IMR-90 (cell line): ENCODE data around the gene MADCAM1. TPM values are rescaled to one million over a fixed set of nuclear protein-coding genes. Genes with fewer than 3 reads are reported as not detected.

Source experiments
- ATAC-seq: fragments of 200-7000 bp; cut with Tn5 transposase; 2 replicates; pipeline ENCODE4 v1.9.1; 2020; ENCODE audit warnings: low read depth, mild to moderate bottlenecking, moderate library complexity
- BruUV-seq: library from RNA; stranded (reverse); fragments of 400-500 nt; replicated peaks from 2 replicates; lab custom pipeline; 2021; lab: Mats Ljungman, UMichigan
- CTCF ChIA-PET: fragments of 300-600 bp; formaldehyde crosslinking; extraction: SDS; loops from one replicate; lab custom pipeline; 2021; ENCODE audit warnings: antibody characterized with exemption; lab: Yijun Ruan, JAX
- POLR2A ChIA-PET: fragments of 300-600 bp; sonication (Branson Sonifier 250); formaldehyde crosslinking; loops from one replicate; lab custom pipeline; 2022; ENCODE audit warnings: antibody characterized with exemption; ENCODE audit not compliant: unreplicated experiment; lab: Charles Lee
- DNase-seq: peaks from one replicate; pipeline ENCODE4 v3.0.0; 2013
- H2AFZ ChIP-seq: replicated peaks from 2 replicates; pipeline ENCODE3; 2013; ENCODE audit warnings: low read length, mild to moderate bottlenecking; ENCODE audit not compliant: poor library complexity
- H2AK5ac ChIP-seq: 2 replicates; pipeline ENCODE4 v1.6.1; 2013; ENCODE audit warnings: low read depth, low read length, inconsistent platforms
- H2AK9ac ChIP-seq: replicated peaks from 2 replicates; pipeline ENCODE3; 2013; ENCODE audit warnings: mild to moderate bottlenecking, low read depth, low read length, moderate library complexity; ENCODE audit not compliant: poor library complexity
- H2BK120ac ChIP-seq: 2 replicates; pipeline ENCODE4 v1.6.1; 2013; ENCODE audit warnings: low read depth, low read length, inconsistent platforms
- H2BK15ac ChIP-seq: 3 replicates; pipeline ENCODE4 v1.6.1; 2013; ENCODE audit warnings: low read depth, low read length, inconsistent platforms
- H2BK20ac ChIP-seq: 2 replicates; pipeline ENCODE4 v1.6.1; 2013; ENCODE audit warnings: low read depth, mild to moderate bottlenecking, inconsistent platforms, low read length, moderate library complexity
- H2BK5ac ChIP-seq: 2 replicates; pipeline ENCODE4 v1.6.1; 2013; ENCODE audit warnings: mild to moderate bottlenecking, low read depth, low read length, inconsistent platforms; ENCODE audit not compliant: poor library complexity, severe bottlenecking
- H3K14ac ChIP-seq: replicated peaks from 2 replicates; pipeline ENCODE4 v1.6.1; 2013; ENCODE audit warnings: low read depth, low read length, inconsistent platforms
- H3K18ac ChIP-seq: 2 replicates; pipeline ENCODE4 v1.6.1; 2013; ENCODE audit warnings: low read depth, low read length, control low read depth
- H3K23ac ChIP-seq: 2 replicates; pipeline ENCODE4 v1.6.1; 2013; ENCODE audit warnings: low read depth, low read length, inconsistent platforms
- H3K27ac ChIP-seq: 2 replicates; pipeline ENCODE4 v1.5.1; 2013; ENCODE audit warnings: mild to moderate bottlenecking, control low read depth, low read length; ENCODE audit not compliant: insufficient read depth
- H3K27me3 ChIP-seq: 2 replicates; pipeline ENCODE4 v1.6.1; 2013; ENCODE audit warnings: low read length; ENCODE audit not compliant: control insufficient read depth, insufficient read depth
- H3K36me3 ChIP-seq: 2 replicates; pipeline ENCODE4 v1.6.1; 2013; ENCODE audit warnings: low read length, mixed read lengths; ENCODE audit not compliant: control insufficient read depth, insufficient read depth
- H3K4ac ChIP-seq: 2 replicates; pipeline ENCODE4 v1.6.1; 2013; ENCODE audit warnings: low read depth, low read length, inconsistent platforms
- H3K4me1 ChIP-seq: 2 replicates; pipeline ENCODE4 v1.6.1; 2013; ENCODE audit warnings: low read length, mixed read lengths; ENCODE audit not compliant: control insufficient read depth, insufficient read depth
- H3K4me2 ChIP-seq: 2 replicates; pipeline ENCODE4 v1.6.1; 2013; ENCODE audit warnings: low read depth, mild to moderate bottlenecking, control low read depth, low read length, moderate library complexity
- H3K4me3 ChIP-seq: 2 replicates; pipeline ENCODE4 v1.5.1; 2013; ENCODE audit warnings: low read depth, mild to moderate bottlenecking, control low read depth, low read length, moderate library complexity; ENCODE audit not compliant: insufficient read depth
- H3K56ac ChIP-seq: 2 replicates; pipeline ENCODE4 v1.6.1; 2013; ENCODE audit warnings: low read length, inconsistent platforms; ENCODE audit not compliant: insufficient read depth; ENCODE audit errors: extremely low read depth
- H3K79me1 ChIP-seq, 2 experiments: 2 replicates each; pipeline ENCODE4 v1.6.1; 2013; ENCODE audit warnings: low read length in 2 of 2, inconsistent platforms in 1 of 2, low read depth in 1 of 2
- H3K9ac ChIP-seq: 2 replicates; pipeline ENCODE4 v1.6.1; 2013; ENCODE audit warnings: low read depth, low read length, control low read depth
- H3K9me1 ChIP-seq: 2 replicates; pipeline ENCODE4 v1.6.1; 2013; ENCODE audit warnings: low read length, inconsistent platforms; ENCODE audit not compliant: insufficient read depth
- H3K9me3 ChIP-seq: 2 replicates; pipeline ENCODE4 v1.6.1; 2013; ENCODE audit warnings: low read length; ENCODE audit not compliant: control insufficient read depth, insufficient read depth
- H4K20me1 ChIP-seq: 2 replicates; pipeline ENCODE4 v1.6.1; 2013; ENCODE audit warnings: low read length, inconsistent platforms; ENCODE audit not compliant: insufficient read depth
- H4K5ac ChIP-seq: 2 replicates; pipeline ENCODE4 v1.6.1; 2013; ENCODE audit warnings: mild to moderate bottlenecking, low read depth, low read length, control low read depth
- H4K8ac ChIP-seq, 2 experiments: 2 replicates each; pipeline ENCODE4 v1.6.1; 2013; ENCODE audit warnings: low read depth in 2 of 2, low read length in 2 of 2, control low read depth in 1 of 2, inconsistent platforms in 1 of 2
- H4K91ac ChIP-seq: 2 replicates; pipeline ENCODE4 v1.6.1; 2013; ENCODE audit warnings: low read depth, low read length, inconsistent platforms; ENCODE audit not compliant: insufficient read depth
- BHLHE40 ChIP-seq: fragments of 150-350 bp; IDR thresholded peaks from 2 replicates; pipeline ENCODE4 v1.6.1; 2016; ENCODE audit warnings: mild to moderate bottlenecking, low read depth, low read length
- CEBPB ChIP-seq: IDR thresholded peaks from 2 replicates; pipeline ENCODE4 v1.6.1; 2012; ENCODE audit warnings: low read depth, low read length, improper control_type of control experiment
- CHD1 ChIP-seq: IDR thresholded peaks from 2 replicates; pipeline ENCODE4 v1.6.1; 2012; ENCODE audit warnings: low read depth, low read length, improper control_type of control experiment
- FOS ChIP-seq: fragments of 150-350 bp; IDR thresholded peaks from 2 replicates; pipeline ENCODE4 v1.6.1; 2016; ENCODE audit warnings: low read depth, low read length
- MAFK ChIP-seq: IDR thresholded peaks from 2 replicates; pipeline ENCODE4 v1.6.1; 2012; ENCODE audit warnings: low read depth, low read length, improper control_type of control experiment
- MAZ ChIP-seq: IDR thresholded peaks from 2 replicates; pipeline ENCODE4 v1.6.1; 2012; ENCODE audit warnings: low read depth, mild to moderate bottlenecking, low read length, improper control_type of control experiment, moderate library complexity, borderline replicate concordance
- MXI1 ChIP-seq: IDR thresholded peaks from 2 replicates; pipeline ENCODE4 v1.6.1; 2012; ENCODE audit warnings: low read depth, mild to moderate bottlenecking, low read length, moderate library complexity, borderline replicate concordance
- NFE2L2 ChIP-seq: fragments of 150-350 bp; IDR thresholded peaks from 2 replicates; pipeline ENCODE4 v1.6.1; 2016; ENCODE audit warnings: low read depth, mild to moderate bottlenecking, low read length
- POLR2A ChIP-seq: IDR thresholded peaks from 2 replicates; pipeline ENCODE4 v1.6.1; 2012; ENCODE audit warnings: mild to moderate bottlenecking, low read depth, low read length
- RAD21 ChIP-seq: IDR thresholded peaks from 2 replicates; pipeline ENCODE4 v1.6.1; 2012; ENCODE audit warnings: low read length, improper control_type of control experiment
- RCOR1 ChIP-seq: IDR thresholded peaks from 2 replicates; pipeline ENCODE4 v1.6.1; 2012; ENCODE audit warnings: mild to moderate bottlenecking, low read length, improper control_type of control experiment; ENCODE audit not compliant: insufficient replicate concordance
- RFX5 ChIP-seq: IDR thresholded peaks from 2 replicates; pipeline ENCODE4 v1.8.0; 2012; ENCODE audit warnings: low read depth, mild to moderate bottlenecking, low read length, moderate library complexity
- SMC3 ChIP-seq: fragments of 150-350 bp; IDR thresholded peaks from 2 replicates; pipeline ENCODE4 v1.6.1; 2016; ENCODE audit warnings: low read depth, mild to moderate bottlenecking, antibody characterized with exemption, low read length, moderate library complexity
- WGBS, 2 experiments: methylation state at CpG; one replicate each; pipeline versions ENCODE4 v1.1.5 to v1.1.7; 2013; ENCODE audit warnings: missing lambda C conversion rate in 2 of 2; ENCODE audit not compliant: insufficient read length in 1 of 2; ENCODE audit errors: extremely low coverage in 2 of 2; 5-methylcytosine and 5-hydroxymethylcytosine counted together
- dilution Hi-C: fragments of 300-500 bp; cut with HindIII; formaldehyde crosslinking; loops from one replicate; pipeline ENCODE4 v1.14.3; 2018; ENCODE audit warnings: low sequenced_read_pairs; ENCODE audit not compliant: unreplicated experiment
- in situ Hi-C: fragments of 300-500 bp; cut with MboI; formaldehyde crosslinking; loops from 3 replicates; pipeline ENCODE4 v1.14.3; 2019; ENCODE audit warnings: low sequenced_read_pairs, inconsistent platforms, mixed read lengths
- intact Hi-C: fragments of 100-400 bp; cut with micrococcal nuclease; formaldehyde crosslinking; loops from 2 replicates; pipeline ENCODE4 v1.10.0; 2022
- polyA plus RNA-seq, 3 experiments: library from polyadenylated mRNA; depleted of rRNA; stranded (reverse); fragments of >200 nt; gene quantifications; 2 replicates each; pipeline ENCODE4 v1.2.3, GENCODE V29; 2012; ENCODE audit warnings: low replicate concordance in 1 of 3
- total RNA-seq: library from RNA; depleted of rRNA; stranded (reverse); fragments of >200 nt; gene quantifications from 2 replicates; pipeline ENCODE4 v1.2.3, GENCODE V29; 2012
- TF ChIP-seq, protein P1 (sequence below): fragments of 150-350 bp; IDR thresholded peaks from 2 replicates; pipeline ENCODE4 v1.6.1; 2017; ENCODE audit warnings: mild to moderate bottlenecking, antibody characterized with exemption, low read length, low read depth
- TF ChIP-seq, protein P2 (sequence below): fragments of 150-350 bp; IDR thresholded peaks from 2 replicates; pipeline ENCODE4 v1.6.1; 2016; ENCODE audit warnings: low read depth, mild to moderate bottlenecking, low read length, moderate library complexity, borderline replicate concordance
- TF ChIP-seq, protein P3 (sequence below): conservative IDR thresholded peaks from 2 replicates; pipeline ENCODE4 v1.5.1; 2012; ENCODE audit warnings: mild to moderate bottlenecking, low read depth, low read length, improper control_type of control experiment

MADCAM1 gene
- total and polyA plus RNA-seq, 2 of the 4 experiments (the other 2 are of a cell fraction), result 0.24 TPM; not detected in 1

DNA sequence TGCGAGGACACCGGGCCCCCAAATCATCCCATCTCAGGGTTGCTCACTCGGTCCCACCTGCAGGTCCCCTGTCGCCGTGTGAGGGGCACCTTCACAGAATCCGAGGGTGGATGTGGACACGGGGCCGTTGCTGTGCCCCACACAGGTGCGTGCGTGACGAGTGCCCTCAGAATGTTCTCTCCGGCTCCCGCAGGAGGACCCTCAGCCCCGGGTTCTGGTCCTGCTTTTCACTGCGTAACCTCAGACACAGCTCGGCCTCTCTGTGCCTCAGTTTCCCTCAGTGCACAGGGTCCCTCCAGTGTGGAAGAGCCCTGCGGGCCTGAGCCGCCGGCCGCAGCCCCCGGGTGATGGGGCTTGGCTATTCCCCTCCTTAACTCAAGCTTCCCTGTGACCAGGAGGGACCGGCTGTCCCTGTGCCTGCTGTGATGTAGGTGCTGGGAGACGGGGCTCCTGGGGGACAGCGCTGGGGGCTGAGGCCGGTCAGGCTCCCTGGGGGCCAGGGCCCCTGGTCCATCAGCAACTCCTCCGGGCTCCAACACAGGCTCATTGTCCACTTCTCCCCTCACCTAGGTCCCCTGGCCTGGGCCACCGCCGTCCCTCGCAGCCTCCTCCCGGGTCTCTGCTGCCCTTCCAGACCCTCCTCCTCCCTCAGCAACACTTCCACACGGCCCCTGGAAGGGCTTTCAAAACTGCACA is 40.3 kb upstream of the MADCAM1 start:
- Histone ChIP-seq H2AK5ac (no peak overlapping the region), H2BK20ac (no peak overlapping the region), H3K27me3 (peaks cover 8% of the 10 kb centered on the region), H3K9me3 (peaks cover 12% of the 10 kb centered on the region), H3K4me1 (peaks cover 3% of the 10 kb centered on the region; the same call in 1 of the 2 replicates), H3K56ac (no peak overlapping the region), H3K4me3 (no peak overlapping the region), H2AK9ac (no peak overlapping the region), H3K14ac (no peak overlapping the region), H3K9me1 (no peaks in the 10 kb centered on the region), H3K9ac (no peak overlapping the region), H3K79me1 (no peaks in the 10 kb centered on the region), H4K91ac (no peak overlapping the region), H3K4ac (no peak overlapping the region), H2BK5ac (no peak overlapping the region), H2AFZ (no peak overlapping the region), H4K20me1 (no peaks in the 10 kb centered on the region), H2BK120ac (no peak overlapping the region), H3K4me2 (no peak overlapping the region), H4K5ac (no peak overlapping the region), H3K18ac (no peak overlapping the region), H2BK15ac (no peak overlapping the region), H4K8ac (no peak overlapping the region), H3K27ac (no peak overlapping the region), H3K36me3 (no peaks in the 10 kb centered on the region), H3K23ac (no peak overlapping the region)
- in situ Hi-C loops (no loop called here), dilution Hi-C loops (no loop called here), intact Hi-C loops (no loop called here)
- no TSS peak for BruUV-seq
- CTCF ChIA-PET, result no interaction called here
- POLR2A ChIA-PET, result no interaction called here
- TF ChIP-seq NFE2L2 (no peak), RFX5 (no peak), RCOR1 (no peak), MXI1 (no peak), SMC3 (no peak), FOS (no peak), CEBPB (no peak), CHD1 (no peak), MAFK (no peak), RAD21 (no peak), BHLHE40 (no peak), POLR2A (no peak), MAZ (no peak)
- TF ChIP-seq, protein P1, sequence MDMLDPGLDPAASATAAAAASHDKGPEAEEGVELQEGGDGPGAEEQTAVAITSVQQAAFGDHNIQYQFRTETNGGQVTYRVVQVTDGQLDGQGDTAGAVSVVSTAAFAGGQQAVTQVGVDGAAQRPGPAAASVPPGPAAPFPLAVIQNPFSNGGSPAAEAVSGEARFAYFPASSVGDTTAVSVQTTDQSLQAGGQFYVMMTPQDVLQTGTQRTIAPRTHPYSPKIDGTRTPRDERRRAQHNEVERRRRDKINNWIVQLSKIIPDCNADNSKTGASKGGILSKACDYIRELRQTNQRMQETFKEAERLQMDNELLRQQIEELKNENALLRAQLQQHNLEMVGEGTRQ, result no peak
- TF ChIP-seq, protein P2, sequence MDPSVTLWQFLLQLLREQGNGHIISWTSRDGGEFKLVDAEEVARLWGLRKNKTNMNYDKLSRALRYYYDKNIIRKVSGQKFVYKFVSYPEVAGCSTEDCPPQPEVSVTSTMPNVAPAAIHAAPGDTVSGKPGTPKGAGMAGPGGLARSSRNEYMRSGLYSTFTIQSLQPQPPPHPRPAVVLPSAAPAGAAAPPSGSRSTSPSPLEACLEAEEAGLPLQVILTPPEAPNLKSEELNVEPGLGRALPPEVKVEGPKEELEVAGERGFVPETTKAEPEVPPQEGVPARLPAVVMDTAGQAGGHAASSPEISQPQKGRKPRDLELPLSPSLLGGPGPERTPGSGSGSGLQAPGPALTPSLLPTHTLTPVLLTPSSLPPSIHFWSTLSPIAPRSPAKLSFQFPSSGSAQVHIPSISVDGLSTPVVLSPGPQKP, result no peak
- TF ChIP-seq, protein P3, sequence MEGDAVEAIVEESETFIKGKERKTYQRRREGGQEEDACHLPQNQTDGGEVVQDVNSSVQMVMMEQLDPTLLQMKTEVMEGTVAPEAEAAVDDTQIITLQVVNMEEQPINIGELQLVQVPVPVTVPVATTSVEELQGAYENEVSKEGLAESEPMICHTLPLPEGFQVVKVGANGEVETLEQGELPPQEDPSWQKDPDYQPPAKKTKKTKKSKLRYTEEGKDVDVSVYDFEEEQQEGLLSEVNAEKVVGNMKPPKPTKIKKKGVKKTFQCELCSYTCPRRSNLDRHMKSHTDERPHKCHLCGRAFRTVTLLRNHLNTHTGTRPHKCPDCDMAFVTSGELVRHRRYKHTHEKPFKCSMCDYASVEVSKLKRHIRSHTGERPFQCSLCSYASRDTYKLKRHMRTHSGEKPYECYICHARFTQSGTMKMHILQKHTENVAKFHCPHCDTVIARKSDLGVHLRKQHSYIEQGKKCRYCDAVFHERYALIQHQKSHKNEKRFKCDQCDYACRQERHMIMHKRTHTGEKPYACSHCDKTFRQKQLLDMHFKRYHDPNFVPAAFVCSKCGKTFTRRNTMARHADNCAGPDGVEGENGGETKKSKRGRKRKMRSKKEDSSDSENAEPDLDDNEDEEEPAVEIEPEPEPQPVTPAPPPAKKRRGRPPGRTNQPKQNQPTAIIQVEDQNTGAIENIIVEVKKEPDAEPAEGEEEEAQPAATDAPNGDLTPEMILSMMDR, result no peak
- 79% methylated on average over 14 of the region's 31 CpGs; no CpG with 5 or more reads in 1 of the 2 experiments for WGBS, 2 experiments
- no peak for DNase-seq
- no peak for ATAC-seq
